Spleen (tissue), 7 donors: ENCODE data around the gene RAD51B.

Source experiments
- CTCF ChIP-seq, 11 experiments: fragments of 200-600 bp in 7 of 11; fragments of 450-650 bp in 4 of 11; sonication (generic) in 4 of 11; IDR thresholded peaks in 8 of 11; conservative IDR thresholded peaks in 3 of 11; 1 replicate in 7 of 11; 2 replicates in 4 of 11; pipeline versions ENCODE4 v1.4.0 to v1.8.0; 2016 to 2021; ENCODE audit warnings: antibody characterized with exemption in 11 of 11, inconsistent platforms in 4 of 11, mild to moderate bottlenecking in 1 of 11
- POLR2A ChIP-seq, 3 donors: fragments of 450-650 bp; IDR thresholded peaks; one replicate each; pipeline ENCODE4 v1.5.1; 2017; ENCODE audit warnings: antibody characterized with exemption in 3 of 3, mild to moderate bottlenecking in 1 of 3
- POLR2AphosphoS5 ChIP-seq, 3 donors: sonication (generic); formaldehyde crosslinking; IDR thresholded peaks; one replicate each; pipeline ENCODE4 v1.5.1; 2017; ENCODE audit warnings: antibody characterized with exemption in 3 of 3
- donor health status: DM: no; HTN: no; CAD: no; lungs with moderate emphysema.
- donor health status: DM: no; HTN: no; CAD: no.
- donor health status: DM: no; HTN: no; CAD: no.

- TF ChIP-seq CTCF (IDR thresholded peaks at IDR 0.05 in 8 of 11, conservative IDR thresholded peaks at IDR 0.05 in 3 of 11): no peak
- no peak for TF ChIP-seq POLR2AphosphoS5 (IDR thresholded peaks at IDR 0.05)
- TF ChIP-seq POLR2A (IDR thresholded peaks at IDR 0.05): no peak
Measured at GRCh38 chr14:68583548-68584280, 764.1 kb downstream of the RAD51B start.
